Tibial nerve (tissue), 4 donors: Measurements from ENCODE around the gene CXCL16. TPM values are rescaled to one million over a fixed set of nuclear protein-coding genes. Genes with fewer than 3 reads are reported as not detected.
"Not testable (repeated sequence)": the region's sequence is repeated elsewhere in the genome, so short reads cannot be mapped to it uniquely, and the experiment has no call there.

Experiments used
- DNase-seq, 2 donors: peaks; one replicate each; pipeline ENCODE4 v3.0.0-alpha.2; 2019; ENCODE audit warnings: low spot score in 2 of 2
- H3K27ac ChIP-seq, 4 donors: fragments of 200-600 bp; sonication (generic) in 3 of 4; one replicate each; pipeline ENCODE4 v1.5.1; 2017 to 2019; ENCODE audit warnings: mild to moderate bottlenecking in 1 of 4
- H3K27me3 ChIP-seq, 2 donors: fragments of 200-600 bp; sonication (generic) in 1 of 2; one replicate each; pipeline versions ENCODE4 v1.5.1 to v1.6.0; 2017 to 2019
- H3K36me3 ChIP-seq, 3 donors: fragments of 200-600 bp; sonication (generic); one replicate each; pipeline ENCODE4 v1.5.1; 2018 to 2019
- H3K4me1 ChIP-seq, 4 donors: fragments of 200-600 bp; sonication (generic) in 3 of 4; one replicate each; pipeline ENCODE4 v1.5.1; 2017 to 2019
- H3K4me3 ChIP-seq, 4 donors: fragments of 200-600 bp; sonication (generic) in 3 of 4; one replicate each; pipeline ENCODE4 v1.5.1; 2017 to 2019; ENCODE audit warnings: mild to moderate bottlenecking in 1 of 4, moderate library complexity in 1 of 4
- H3K9me3 ChIP-seq, 4 donors: fragments of 200-600 bp; sonication (generic) in 3 of 4; one replicate each; pipeline ENCODE4 v1.5.1; 2017 to 2019
- EP300 ChIP-seq, 2 donors: sonication (generic); formaldehyde crosslinking; IDR thresholded peaks; one replicate each; pipeline ENCODE4 v1.6.1; 2017; ENCODE audit warnings: antibody characterized with exemption in 2 of 2, mild to moderate bottlenecking in 1 of 2
- POLR2A ChIP-seq, 2 donors: fragments of 450-650 bp; IDR thresholded peaks; one replicate each; pipeline ENCODE4 v1.6.1; 2017; ENCODE audit warnings: antibody characterized with exemption in 2 of 2, mild to moderate bottlenecking in 2 of 2, moderate library complexity in 2 of 2
- WGBS, 2 donors: methylation state at CpG; one replicate each; pipeline ENCODE4 v1.1.5; 2018; 5-methylcytosine and 5-hydroxymethylcytosine counted together
- total RNA-seq, 4 donors: library from RNA; depleted of rRNA; stranded (reverse); fragments of >200 nt; gene quantifications; one replicate each; pipeline ENCODE4 v1.1.0, GENCODE V29; 2016
- TF ChIP-seq, protein P1 (sequence below), 5 experiments: fragments of 200-600 bp in 3 of 5; fragments of 450-650 bp in 2 of 5; sonication (generic) in 3 of 5; IDR thresholded peaks; one replicate each; pipeline ENCODE4 v1.5.1; 2016 to 2019; ENCODE audit warnings: antibody characterized with exemption in 5 of 5, mild to moderate bottlenecking in 3 of 5, moderate library complexity in 2 of 5

The CXCL16 gene
- total RNA-seq, 4 donors from 2014 or later: 5.7 to 27.3 (median 13.6) TPM

- Histone ChIP-seq H3K27ac (no peak overlapping the region), H3K27me3 (no peaks in the 10 kb centered on the region), H3K36me3 (peaks cover 0 to 64% (median 0%) of the 10 kb centered on the region in 3 donors), H3K4me1 (peaks cover 0 to 4% (median 0%) of the 10 kb centered on the region in 4 donors), H3K4me3 (no peak overlapping the region), H3K9me3 (no peaks in the 10 kb centered on the region)
- WGBS, 2 donors: 81% methylated on average over 9 of the region's 9 CpGs
- no peak for DNase-seq
- TF ChIP-seq, protein P1, sequence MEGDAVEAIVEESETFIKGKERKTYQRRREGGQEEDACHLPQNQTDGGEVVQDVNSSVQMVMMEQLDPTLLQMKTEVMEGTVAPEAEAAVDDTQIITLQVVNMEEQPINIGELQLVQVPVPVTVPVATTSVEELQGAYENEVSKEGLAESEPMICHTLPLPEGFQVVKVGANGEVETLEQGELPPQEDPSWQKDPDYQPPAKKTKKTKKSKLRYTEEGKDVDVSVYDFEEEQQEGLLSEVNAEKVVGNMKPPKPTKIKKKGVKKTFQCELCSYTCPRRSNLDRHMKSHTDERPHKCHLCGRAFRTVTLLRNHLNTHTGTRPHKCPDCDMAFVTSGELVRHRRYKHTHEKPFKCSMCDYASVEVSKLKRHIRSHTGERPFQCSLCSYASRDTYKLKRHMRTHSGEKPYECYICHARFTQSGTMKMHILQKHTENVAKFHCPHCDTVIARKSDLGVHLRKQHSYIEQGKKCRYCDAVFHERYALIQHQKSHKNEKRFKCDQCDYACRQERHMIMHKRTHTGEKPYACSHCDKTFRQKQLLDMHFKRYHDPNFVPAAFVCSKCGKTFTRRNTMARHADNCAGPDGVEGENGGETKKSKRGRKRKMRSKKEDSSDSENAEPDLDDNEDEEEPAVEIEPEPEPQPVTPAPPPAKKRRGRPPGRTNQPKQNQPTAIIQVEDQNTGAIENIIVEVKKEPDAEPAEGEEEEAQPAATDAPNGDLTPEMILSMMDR (IDR thresholded peaks at IDR 0.05): no peak
- TF ChIP-seq EP300 (IDR thresholded peaks at IDR 0.05) (no peak), POLR2A (IDR thresholded peaks at IDR 0.05) (no peak)
These were observed 46.3 kb downstream of the CXCL16 start for GRCh38 chr17:4693416-4693815.

GRCh38 chr17:4691686-4692085 lies 48.0 kb downstream of the CXCL16 start:
- WGBS, 2 donors: 83 to 85% methylated on average over 8 of the region's 8 CpGs
- TF ChIP-seq, protein P1 (IDR thresholded peaks at IDR 0.05): no peak
- TF ChIP-seq EP300 (IDR thresholded peaks at IDR 0.05) (no peak), POLR2A (IDR thresholded peaks at IDR 0.05) (no peak)
- DNase-seq: no peak
- H3K4me3 ChIP-seq: no peak overlapping the region
- no peak overlapping the region for H3K27ac ChIP-seq
- no peaks in the 10 kb centered on the region for H3K9me3 ChIP-seq
- peaks cover 0 to 4% (median 0%) of the 10 kb centered on the region in 4 donors for H3K4me1 ChIP-seq
- H3K27me3 ChIP-seq: no peaks in the 10 kb centered on the region
- H3K36me3 ChIP-seq: peaks cover 0 to 65% (median 0%) of the 10 kb centered on the region in 3 donors

DNA sequence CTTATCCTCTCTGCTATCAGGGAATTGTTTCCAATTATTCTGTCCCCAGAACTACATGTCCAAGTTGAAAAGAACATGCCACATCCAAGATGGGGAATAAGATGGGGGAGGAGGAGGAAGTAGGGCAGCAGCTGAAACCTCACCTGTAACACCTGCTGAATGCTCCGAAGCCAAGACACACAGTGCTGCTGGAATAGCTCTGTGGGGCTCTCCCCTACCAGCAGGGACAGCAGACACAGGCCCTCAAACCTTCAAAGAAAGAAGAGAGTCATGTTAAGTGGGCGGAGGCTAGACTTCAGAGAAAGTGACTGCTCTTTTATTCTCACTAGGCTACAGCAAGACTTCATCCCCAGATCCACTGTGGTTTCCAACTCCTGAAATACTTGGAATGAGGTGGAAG lies 49.0 kb downstream of the CXCL16 start:
- Histone ChIP-seq H3K36me3 (peaks cover 0 to 57% (median 0%) of the 10 kb centered on the region in 3 donors), H3K27me3 (no peaks in the 10 kb centered on the region), H3K4me1 (peaks cover 0 to 4% (median 0%) of the 10 kb centered on the region in 4 donors), H3K9me3 (no peaks in the 10 kb centered on the region), H3K4me3 (no peak overlapping the region), H3K27ac (no peak overlapping the region)
- WGBS, 2 donors: 95% methylated on average over 2 of the region's 2 CpGs
- DNase-seq: no peak
- TF ChIP-seq, protein P1 (IDR thresholded peaks at IDR 0.05): no peak
- TF ChIP-seq POLR2A (IDR thresholded peaks at IDR 0.05): no peak
- TF ChIP-seq EP300 (IDR thresholded peaks at IDR 0.05): no peak

DNA sequence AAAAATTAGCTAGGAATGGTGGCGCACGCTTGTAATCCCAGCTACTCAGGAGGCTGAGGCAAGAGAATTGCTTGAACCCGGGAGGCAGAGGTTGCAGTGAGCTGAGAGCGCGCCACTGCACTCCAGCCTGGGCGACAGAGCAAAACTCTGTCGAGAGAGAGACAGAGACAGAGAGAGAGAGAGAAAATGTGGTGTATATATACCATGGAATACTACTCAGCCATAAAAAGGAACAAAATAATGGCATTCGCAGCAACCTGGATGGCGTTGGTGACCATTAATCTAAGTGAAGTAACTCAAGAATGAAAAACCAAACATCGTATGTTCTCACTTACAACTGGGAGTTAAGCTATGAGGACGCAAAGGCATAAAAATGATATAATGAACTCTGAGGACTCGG lies 49.9 kb downstream of the CXCL16 start:
- DNase-seq, H3K27me3 ChIP-seq, H3K4me1 ChIP-seq, H3K9me3 ChIP-seq, H3K27ac ChIP-seq, H3K4me3 ChIP-seq: not testable (repeated sequence)
- 89 to 90% methylated on average over 12 of the region's 12 CpGs for WGBS, 2 donors
- peaks cover 0 to 58% (median 0%) of the 10 kb centered on the region in 3 donors for H3K36me3 ChIP-seq

DNA sequence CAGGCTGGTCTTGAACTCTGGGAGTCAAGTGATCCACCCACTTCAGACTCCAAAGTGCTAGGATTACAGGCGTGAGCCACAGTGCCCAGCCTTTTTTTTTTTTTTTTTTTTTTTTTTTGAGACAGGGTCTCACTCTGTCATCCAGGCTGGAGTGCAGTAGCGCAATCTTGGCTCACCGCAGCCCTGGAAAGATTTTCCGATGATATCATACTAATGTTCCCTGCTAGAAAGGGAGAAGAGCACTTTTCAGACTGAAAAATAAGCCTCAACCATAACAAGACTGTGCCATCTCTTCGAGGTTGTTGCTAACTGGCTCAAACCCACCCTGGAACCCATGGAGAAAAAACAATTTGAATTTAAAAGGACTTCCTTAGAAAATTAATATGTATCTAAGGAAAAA lies 56.0 kb downstream of the CXCL16 start:
- Histone ChIP-seq H3K27ac (peak overlapping the region in 1 of 4 donors; percentile 17), H3K36me3 (peaks cover 0 to 62% (median 13%) of the 10 kb centered on the region in 3 donors)
- H3K9me3 ChIP-seq, H3K4me3 ChIP-seq, H3K27me3 ChIP-seq, DNase-seq, H3K4me1 ChIP-seq: not testable (repeated sequence)
- 80 to 89% methylated on average over 5 of the region's 5 CpGs for WGBS, 2 donors

Other genes with a start within 250 kb of the CXCL16 start
- gene SPNS2, start 241.0 kb downstream of the CXCL16 start, total RNA-seq: 10 to 100 TPM in 3 of 4 donors, 1 to 10 TPM in 1; 5.4 to 49.8 (median 23.4) TPM
- 100 to 1,000 TPM in 1 of 4 donors, 10 to 100 TPM in 3; 53.8 to 119 (median 54.4) TPM for gene MYBBP1A, start 184.5 kb downstream of the CXCL16 start, total RNA-seq
- gene GGT6, start 179.4 kb downstream of the CXCL16 start, total RNA-seq: not detected
- 1 to 10 TPM; 1.5 to 8.2 (median 4.4) TPM for gene SMTNL2, start 155.4 kb downstream of the CXCL16 start, total RNA-seq
- not detected for gene ALOX15, start 98.2 kb downstream of the CXCL16 start, total RNA-seq
- gene PELP1, start 35.8 kb downstream of the CXCL16 start, total RNA-seq: 10 to 100 TPM; 27.1 to 95.1 (median 29.1) TPM
- gene ARRB2, start 29.3 kb downstream of the CXCL16 start, total RNA-seq: 100 to 1,000 TPM in 1 of 4 donors, 10 to 100 TPM in 3; 50.2 to 103 (median 57.4) TPM
- gene MED11, start 8.5 kb downstream of the CXCL16 start, total RNA-seq: 10 to 100 TPM; 20.8 to 32.8 (median 28.4) TPM
- under 1 TPM in 3 of 4 donors, not detected in 1; 0.42 to 0.66 (median 0.59) TPM for gene ZMYND15, start 95 bp downstream of the CXCL16 start, total RNA-seq
- gene TM4SF5, start 32.0 kb upstream of the CXCL16 start, total RNA-seq: not detected
- 1 to 10 TPM in 3 of 4 donors, not detected in 1; 1.4 to 6.0 (median 1.9) TPM for gene VMO1, start 46.4 kb upstream of the CXCL16 start, total RNA-seq
- not detected for gene GLTPD2, start 49.0 kb upstream of the CXCL16 start, total RNA-seq
- gene PSMB6, start 56.2 kb upstream of the CXCL16 start, total RNA-seq: 100 to 1,000 TPM; 100 to 171 (median 122) TPM
- gene PLD2, start 67.2 kb upstream of the CXCL16 start, total RNA-seq: 10 to 100 TPM; 17.2 to 63.0 (median 30.1) TPM
- 10 to 100 TPM; 57.1 to 94.3 (median 85.7) TPM for gene MINK1, start 93.4 kb upstream of the CXCL16 start, total RNA-seq
- 1 to 10 TPM in 3 of 4 donors, under 1 TPM in 1; 0.90 to 2.0 (median 1.3) TPM for gene C17orf107, start 159.6 kb upstream of the CXCL16 start, total RNA-seq
- 1 to 10 TPM in 2 of 4 donors, under 1 TPM in 2; 0.22 to 2.5 (median 1.0) TPM for gene CHRNE, start 163.2 kb upstream of the CXCL16 start, total RNA-seq
- gene GP1BA, start 192.3 kb upstream of the CXCL16 start, total RNA-seq: not detected
- gene SLC25A11, start 200.1 kb upstream of the CXCL16 start, total RNA-seq: 10 to 100 TPM; 30.3 to 42.8 (median 32.3) TPM
- gene RNF167, start 200.3 kb upstream of the CXCL16 start, total RNA-seq: 10 to 100 TPM; 45.0 to 55.0 (median 51.4) TPM
- gene PFN1, start 208.6 kb upstream of the CXCL16 start, total RNA-seq: 1,000 to 10,000 TPM in 1 of 4 donors, 100 to 1,000 TPM in 3; 422 to 1,004 (median 483) TPM
- gene ENO3, start 211.2 kb upstream of the CXCL16 start, total RNA-seq: 10 to 100 TPM in 2 of 4 donors, 1 to 10 TPM in 2; 7.5 to 15.3 (median 10.2) TPM
- gene SPAG7, start 227.9 kb upstream of the CXCL16 start, total RNA-seq: 10 to 100 TPM; 36.9 to 70.0 (median 42.0) TPM
- gene CAMTA2, start 247.7 kb upstream of the CXCL16 start, total RNA-seq: 10 to 100 TPM; 15.3 to 46.2 (median 22.5) TPM